Hepatocyte (in vitro differentiated cells): ENCODE data around the gene TMEM196. TPM values are rescaled to one million over a fixed set of nuclear protein-coding genes. Genes with fewer than 3 reads are reported as not detected.

ENCODE experiments used
- DNase-seq: peaks from one replicate; pipeline ENCODE4 v3.0.0-alpha.2; 2016; ENCODE audit warnings: low spot score
- H2AFZ ChIP-seq: fragments of 200-600 bp; sonication (generic); 2 replicates; pipeline ENCODE4 v1.6.0; 2016; ENCODE audit warnings: antibody characterized with exemption, mild to moderate bottlenecking
- H3K27ac ChIP-seq: fragments of 200-600 bp; sonication (generic); 2 replicates; pipeline ENCODE4 v1.5.1; 2016; ENCODE audit warnings: mild to moderate bottlenecking
- H3K27me3 ChIP-seq: fragments of 200-600 bp; sonication (generic); 2 replicates; pipeline ENCODE4 v1.6.1; 2016
- H3K36me3 ChIP-seq: fragments of 200-600 bp; sonication (generic); replicated peaks from 2 replicates; pipeline ENCODE4 v1.5.1; 2016; ENCODE audit warnings: low read depth; ENCODE audit not compliant: insufficient read depth
- H3K4me1 ChIP-seq: fragments of 200-600 bp; sonication (generic); 2 replicates; pipeline ENCODE4 v1.5.1; 2016; ENCODE audit warnings: mild to moderate bottlenecking, moderate library complexity; ENCODE audit not compliant: insufficient read depth
- H3K4me2 ChIP-seq: fragments of 200-600 bp; sonication (generic); 2 replicates; pipeline ENCODE4 v1.6.0; 2016
- H3K4me3 ChIP-seq: fragments of 200-600 bp; sonication (generic); 2 replicates; pipeline ENCODE4 v1.5.1; 2016; ENCODE audit warnings: mild to moderate bottlenecking
- H3K79me2 ChIP-seq: fragments of 200-600 bp; sonication (generic); 2 replicates; pipeline ENCODE4 v1.6.0; 2017; ENCODE audit warnings: mild to moderate bottlenecking
- H3K9me2 ChIP-seq: fragments of 200-600 bp; sonication (generic); replicated peaks from 2 replicates; pipeline ENCODE4 v1.6.0; 2017; ENCODE audit warnings: mild to moderate bottlenecking; ENCODE audit not compliant: insufficient read depth
- H3K9me3 ChIP-seq: fragments of 200-600 bp; sonication (generic); 2 replicates; pipeline ENCODE4 v1.5.1; 2016; ENCODE audit warnings: low read depth, mild to moderate bottlenecking
- H4K20me1 ChIP-seq: fragments of 200-600 bp; sonication (generic); 2 replicates; pipeline ENCODE4 v1.6.0; 2016; ENCODE audit warnings: mild to moderate bottlenecking; ENCODE audit not compliant: insufficient read depth, poor library complexity, severe bottlenecking
- EZH2 ChIP-seq: fragments of 200-600 bp; sonication (generic); IDR thresholded peaks from 2 replicates; pipeline ENCODE4 v1.6.1; 2016; ENCODE audit warnings: antibody characterized with exemption, mild to moderate bottlenecking, borderline replicate concordance
- EZH2phosphoT487 ChIP-seq: fragments of 200-600 bp; sonication (generic); IDR thresholded peaks from one replicate; pipeline ENCODE4 v1.6.1; 2018; ENCODE audit warnings: antibody characterized with exemption, mild to moderate bottlenecking, low read depth, moderate library complexity; ENCODE audit not compliant: unreplicated experiment, severe bottlenecking
- WGBS: methylation state at CpG from one replicate; pipeline ENCODE4 v1.1.6; 2016; ENCODE audit warnings: low lambda C conversion rate; ENCODE audit errors: missing lambda C conversion rate; 5-methylcytosine and 5-hydroxymethylcytosine counted together
- polyA plus RNA-seq: library from polyadenylated mRNA; unstranded; fragments of >200 nt; fragmentation: Nextera tagmentation; extraction: Ambion mirVana; gene quantifications from 2 replicates; pipeline ENCODE4 v1.2.1, GENCODE V29; 2016
- total RNA-seq: library from RNA; depleted of rRNA; stranded (reverse); fragments of >200 nt; gene quantifications from 2 replicates; pipeline ENCODE4 v1.2.3, GENCODE V29; 2014
- TF ChIP-seq, protein P1 (sequence below): fragments of 200-600 bp; sonication (generic); IDR thresholded peaks from 2 replicates; pipeline ENCODE4 v1.5.1; 2016; ENCODE audit warnings: antibody characterized with exemption, mild to moderate bottlenecking; ENCODE audit not compliant: poor library complexity

Gene TMEM196
- total and polyA plus RNA-seq, 2 experiments from 2014 or later = 0.17 TPM; not detected in 1

DNA sequence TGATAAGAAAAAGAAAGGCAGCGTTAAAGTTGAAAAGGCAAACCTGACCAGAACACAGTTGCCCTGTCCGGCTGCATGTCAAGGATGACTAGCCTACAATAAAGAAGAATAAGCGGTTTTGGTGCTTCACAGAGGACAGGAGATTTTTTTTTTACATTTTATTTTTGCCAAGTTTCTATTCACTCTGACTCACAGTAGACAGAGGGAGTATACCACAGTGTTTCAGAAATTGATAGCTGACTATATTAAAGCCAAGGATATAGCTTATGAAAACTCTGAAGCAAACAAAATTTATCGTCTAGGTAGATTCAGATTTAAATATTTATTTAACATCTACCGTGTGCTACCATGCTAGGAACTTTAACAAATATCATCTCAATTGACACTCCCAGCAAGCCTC lies 47.6 kb downstream of the TMEM196 start:
- Histone ChIP-seq H3K9me2 (no peaks in the 10 kb centered on the region), H3K9me3 (no peaks in the 10 kb centered on the region), H3K27ac (no peak overlapping the region), H3K4me1 (no peaks in the 10 kb centered on the region), H3K27me3 (no peaks in the 10 kb centered on the region), H3K4me3 (no peak overlapping the region), H3K36me3 (no peaks in the 10 kb centered on the region), H2AFZ (no peak overlapping the region), H4K20me1 (no peaks in the 10 kb centered on the region), H3K79me2 (no peaks in the 10 kb centered on the region), H3K4me2 (no peak overlapping the region)
- TF ChIP-seq EZH2phosphoT487 (no peak), EZH2 (no peak)
- TF ChIP-seq, protein P1, sequence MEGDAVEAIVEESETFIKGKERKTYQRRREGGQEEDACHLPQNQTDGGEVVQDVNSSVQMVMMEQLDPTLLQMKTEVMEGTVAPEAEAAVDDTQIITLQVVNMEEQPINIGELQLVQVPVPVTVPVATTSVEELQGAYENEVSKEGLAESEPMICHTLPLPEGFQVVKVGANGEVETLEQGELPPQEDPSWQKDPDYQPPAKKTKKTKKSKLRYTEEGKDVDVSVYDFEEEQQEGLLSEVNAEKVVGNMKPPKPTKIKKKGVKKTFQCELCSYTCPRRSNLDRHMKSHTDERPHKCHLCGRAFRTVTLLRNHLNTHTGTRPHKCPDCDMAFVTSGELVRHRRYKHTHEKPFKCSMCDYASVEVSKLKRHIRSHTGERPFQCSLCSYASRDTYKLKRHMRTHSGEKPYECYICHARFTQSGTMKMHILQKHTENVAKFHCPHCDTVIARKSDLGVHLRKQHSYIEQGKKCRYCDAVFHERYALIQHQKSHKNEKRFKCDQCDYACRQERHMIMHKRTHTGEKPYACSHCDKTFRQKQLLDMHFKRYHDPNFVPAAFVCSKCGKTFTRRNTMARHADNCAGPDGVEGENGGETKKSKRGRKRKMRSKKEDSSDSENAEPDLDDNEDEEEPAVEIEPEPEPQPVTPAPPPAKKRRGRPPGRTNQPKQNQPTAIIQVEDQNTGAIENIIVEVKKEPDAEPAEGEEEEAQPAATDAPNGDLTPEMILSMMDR = no peak
- DNase-seq = no peak
- 75% methylated on average over 5 of the region's 5 CpGs for WGBS

DNA sequence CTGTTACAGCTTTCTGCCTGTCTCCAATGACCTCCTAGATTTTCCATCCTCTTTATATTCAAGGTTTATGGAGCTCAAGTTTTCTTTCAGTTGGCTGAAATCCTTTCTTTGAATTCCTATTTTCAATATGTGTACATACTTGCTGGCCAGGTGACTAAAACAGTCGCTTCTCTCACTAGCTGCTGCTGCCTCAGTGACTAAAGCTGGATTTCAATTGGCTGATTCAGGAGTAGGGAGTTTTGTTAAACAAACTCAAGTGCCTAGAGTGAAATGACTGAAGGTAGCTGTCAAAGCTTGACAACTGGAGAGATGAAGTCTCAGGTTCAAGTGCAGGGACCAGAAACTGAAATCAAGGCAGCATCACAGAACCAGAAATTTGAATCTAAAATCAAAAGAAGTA lies 57.9 kb downstream of the TMEM196 start:
- Histone ChIP-seq H3K4me3 (no peak overlapping the region), H3K9me3 (no peaks in the 10 kb centered on the region), H3K36me3 (no peaks in the 10 kb centered on the region)

DNA sequence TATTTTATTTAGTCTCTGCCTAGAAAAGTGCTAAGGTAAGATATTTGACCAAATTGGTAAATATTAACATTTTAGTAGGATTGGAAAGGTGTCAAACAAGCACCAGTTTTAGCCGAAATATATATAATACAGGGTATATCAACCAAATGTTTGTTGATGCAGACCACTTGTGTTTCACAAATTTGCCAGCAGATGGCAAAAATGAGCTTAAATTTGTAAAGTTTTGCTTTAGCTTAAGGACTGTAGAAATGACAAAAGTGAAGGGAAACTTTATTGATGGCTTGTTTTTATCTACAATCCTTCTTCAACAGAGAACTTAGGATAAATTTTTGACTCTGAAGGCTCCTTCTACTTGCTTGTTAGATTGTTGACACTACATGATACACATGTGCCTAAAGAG lies 59.7 kb downstream of the TMEM196 start:
- H3K4me1 ChIP-seq = no peaks in the 10 kb centered on the region
- H3K27ac ChIP-seq = no peak overlapping the region
- H3K9me2 ChIP-seq = no peaks in the 10 kb centered on the region
- 78% methylated on average over 1 of the region's 1 CpG for WGBS
- H3K27me3 ChIP-seq = no peaks in the 10 kb centered on the region
- TF ChIP-seq, protein P1 = peak; percentile 70
- TF ChIP-seq EZH2phosphoT487 = no peak
- no peak overlapping the region for H3K4me3 ChIP-seq
- no peaks in the 10 kb centered on the region for H3K79me2 ChIP-seq
- no peak overlapping the region for H2AFZ ChIP-seq
- H3K4me2 ChIP-seq = no peak overlapping the region
- no peaks in the 10 kb centered on the region for H3K36me3 ChIP-seq
- peak; percentile 53 for DNase-seq
- no peaks in the 10 kb centered on the region for H4K20me1 ChIP-seq
- H3K9me3 ChIP-seq = no peaks in the 10 kb centered on the region

More for the DNA sequence above, 57.9 kb downstream of the TMEM196 start:
- Histone ChIP-seq H3K4me1 (no peaks in the 10 kb centered on the region), H3K9me2 (no peaks in the 10 kb centered on the region), H3K27me3 (no peaks in the 10 kb centered on the region), H2AFZ (no peak overlapping the region), H4K20me1 (no peaks in the 10 kb centered on the region), H3K79me2 (no peaks in the 10 kb centered on the region), H3K4me2 (no peak overlapping the region), H3K27ac (no peak overlapping the region)
- TF ChIP-seq, protein P1 = no peak
- no peak for TF ChIP-seq EZH2
- TF ChIP-seq EZH2phosphoT487 = no peak
- DNase-seq = no peak
- whole genome bisulfite sequencing = 33% methylated on average over 1 of the region's 1 CpG

DNA sequence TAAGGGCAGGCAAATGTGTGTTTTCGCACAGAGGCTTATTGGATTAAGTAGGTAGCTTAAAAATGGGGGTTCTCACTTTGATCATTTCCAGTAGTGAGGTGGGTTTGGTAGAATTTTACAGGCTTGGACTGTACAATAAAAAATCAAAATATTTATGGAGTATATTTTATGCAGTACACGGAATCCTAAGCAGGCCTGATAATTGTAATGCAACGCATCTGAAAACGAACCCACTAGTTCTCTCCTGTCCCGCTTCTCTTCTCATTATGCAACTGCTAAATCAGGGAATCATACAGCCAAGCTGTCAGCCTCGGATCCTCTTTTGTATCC lies 64.2 kb downstream of the TMEM196 start:
- no peaks in the 10 kb centered on the region for H3K36me3 ChIP-seq
- H3K4me2 ChIP-seq = peak overlapping the region; percentile 66
- H2AFZ ChIP-seq = peak overlapping the region; percentile 75
- peaks cover 42% of the 10 kb centered on the region for H3K79me2 ChIP-seq
- H4K20me1 ChIP-seq = no peaks in the 10 kb centered on the region
- no peaks in the 10 kb centered on the region for H3K27me3 ChIP-seq
- DNase-seq = no peak
- no peaks in the 10 kb centered on the region for H3K9me2 ChIP-seq
- 69% methylated on average over 6 of the region's 6 CpGs for WGBS
- TF ChIP-seq, protein P1 = no peak
- TF ChIP-seq EZH2 = no peak
- TF ChIP-seq EZH2phosphoT487 = no peak
- peak overlapping the region; percentile 29 for H3K27ac ChIP-seq
- H3K4me3 ChIP-seq = no peak overlapping the region
- H3K4me1 ChIP-seq = peaks cover 20% of the 10 kb centered on the region
- H3K9me3 ChIP-seq = no peaks in the 10 kb centered on the region
